Heart left ventricle (tissue), 16 donors: Measurements from ENCODE around the gene DSCAML1. TPM values are rescaled to one million over a fixed set of nuclear protein-coding genes. Genes with fewer than 3 reads are reported as not detected.

Source experiments
- ATAC-seq, 4 donors: fragments of 200-7000 bp; cut with Tn5 transposase; one replicate each; pipeline ENCODE4 v1.9.1; 2020 to 2022; ENCODE audit warnings: moderate library complexity in 4 of 4, mild to moderate bottlenecking in 3 of 4, moderate number of reproducible peaks in 1 of 4
- DNase-seq, 5 donors: peaks; one replicate each; pipeline ENCODE4 v3.0.0-alpha.2; 2020
- H3K27ac ChIP-seq, 12 donors: fragments of 200-600 bp; sonication (generic) in 4 of 12; one replicate each; pipeline versions ENCODE4 v1.5.0 to v1.8.0; 2016 to 2022; ENCODE audit warnings: mild to moderate bottlenecking in 2 of 12
- H3K27me3 ChIP-seq, 9 donors: fragments of 200-600 bp; sonication (generic) in 2 of 9; one replicate each; pipeline versions ENCODE4 v1.5.1 to v1.8.0; 2016 to 2022; ENCODE audit warnings: mild to moderate bottlenecking in 3 of 9
- H3K36me3 ChIP-seq, 9 donors: fragments of 200-600 bp; sonication (generic) in 2 of 9; one replicate each; pipeline versions ENCODE4 v1.5.0 to v1.8.0; 2018 to 2022; ENCODE audit warnings: mild to moderate bottlenecking in 2 of 9
- H3K4me1 ChIP-seq, 12 donors: fragments of 200-600 bp; sonication (generic) in 4 of 12; one replicate each; pipeline versions ENCODE4 v1.5.0 to v1.8.0; 2016 to 2022; ENCODE audit warnings: mild to moderate bottlenecking in 3 of 12
- H3K4me3 ChIP-seq, 12 donors: fragments of 200-600 bp; sonication (generic) in 4 of 12; one replicate each; pipeline versions ENCODE4 v1.5.0 to v1.8.0; 2017 to 2022; ENCODE audit warnings: mild to moderate bottlenecking in 9 of 12, moderate library complexity in 4 of 12
- H3K9me3 ChIP-seq, 12 donors: fragments of 200-600 bp; sonication (generic) in 4 of 12; one replicate each; pipeline versions ENCODE4 v1.5.0 to v1.8.0; 2016 to 2022; ENCODE audit warnings: mild to moderate bottlenecking in 1 of 12
- CTCF ChIP-seq, 12 donors: fragments of 200-600 bp; sonication (generic) in 4 of 12; IDR thresholded peaks; one replicate each; pipeline versions ENCODE4 v1.5.0 to v1.8.0; 2018 to 2022; ENCODE audit warnings: antibody characterized with exemption in 12 of 12, mild to moderate bottlenecking in 5 of 12
- POLR2A ChIP-seq, 2 donors: fragments of 450-650 bp; IDR thresholded peaks; one replicate each; pipeline ENCODE4 v1.6.1; 2017; ENCODE audit warnings: antibody characterized with exemption in 2 of 2, mild to moderate bottlenecking in 2 of 2, moderate library complexity in 2 of 2
- WGBS, 4 donors: extraction: QIAGEN DNeasy Blood & Tissue Kit in 2 of 4; methylation state at CpG; one replicate each; pipeline versions ENCODE4 v1.1.5 to v1.1.7; 2013 to 2018; 5-methylcytosine and 5-hydroxymethylcytosine counted together
- intact Hi-C, 10 donors: fragments of 100-400 bp; cut with DNase I; formaldehyde crosslinking; loops; one replicate each; pipeline versions ENCODE4 v1.11.1 to v1.14.2; 2022
- polyA plus RNA-seq, 2 donors: library from polyadenylated mRNA; stranded (reverse); fragments of 200-250 nt; gene quantifications; one replicate each; pipeline ENCODE4 v1.2.3, GENCODE V29; 2013
- total RNA-seq, 9 donors: library from RNA; depleted of rRNA in 2 of 9; stranded (reverse); fragments of >200 nt in 2 of 9; fragmentation: NEBNext Ultra II Directional in 3 of 9; extraction: Animal tissue kit (Norgen Biotek cat#: 25700) in 3 of 9; gene quantifications; one replicate each; pipeline versions ENCODE4 v1.1.0 to v1.2.4, GENCODE V29; 2016 to 2023
- donor health status: ischemic (EF 13 %, LVEDD 7.1; RV severe dilation, severe dysfunction).
- donor health status: healthy with polysubstance abuse.
- donor health status: DM: no; HTN: yes; CAD: no.
- donor health status: DM: no; HTN: no; CAD: no.
- donor health status: ischemic (EF 25% LVEDD 6.9; RV normal size, moderate dysfunction).
- donor health status: ischemic (EF 25% LVEDD 5.7; RV mildly dilated, moderate dysfunction).
- donor health status: healthy.
- donor health status: DM: yes; HTN: yes; CAD: no.
- donor health status: ischemic (EF 35%, LVEDD 5.7; RV mildly dilated, moderate dysfunction).
- donor health status: nonischemic (EF 11% LVEDD 7.7; RV severe dilation, severe dysfunction).
- donor health status: DM: yes; HTN: yes; CAD: no.
- donor health status: PGD.
- donor health status: ischemic (EF 29% LVEDD 5.4; RV normal size, mild dysfunction).
- donor health status: nonischemic (EF 23%, LVEDD 6.1; RV moderate dilation, normal function).

DSCAML1 gene
- total and polyA plus RNA-seq, 11 donors: 0.05 to 1.7 (median 0.76) TPM

GRCh38 chr11:117551761-117552343 is 245.2 kb downstream of the DSCAML1 start:
- H3K9me3 ChIP-seq: no peaks in the 10 kb centered on the region
- no peak for TF ChIP-seq POLR2A (IDR thresholded peaks at IDR 0.05)
- no peak for TF ChIP-seq CTCF (IDR thresholded peaks at IDR 0.05)
- no peaks in the 10 kb centered on the region for H3K27me3 ChIP-seq
- H3K36me3 ChIP-seq: no peaks in the 10 kb centered on the region
- 71 to 79% (median 76%) methylated on average over 12 of the region's 12 CpGs for WGBS, 4 donors
- no peak overlapping the region for H3K4me3 ChIP-seq
- H3K27ac ChIP-seq: no peak overlapping the region
- ATAC-seq: no peak
- intact Hi-C loops: no loop called here
- peak in 1 of 5 donors; percentile 15 for DNase-seq
- no peaks in the 10 kb centered on the region for H3K4me1 ChIP-seq

DNA sequence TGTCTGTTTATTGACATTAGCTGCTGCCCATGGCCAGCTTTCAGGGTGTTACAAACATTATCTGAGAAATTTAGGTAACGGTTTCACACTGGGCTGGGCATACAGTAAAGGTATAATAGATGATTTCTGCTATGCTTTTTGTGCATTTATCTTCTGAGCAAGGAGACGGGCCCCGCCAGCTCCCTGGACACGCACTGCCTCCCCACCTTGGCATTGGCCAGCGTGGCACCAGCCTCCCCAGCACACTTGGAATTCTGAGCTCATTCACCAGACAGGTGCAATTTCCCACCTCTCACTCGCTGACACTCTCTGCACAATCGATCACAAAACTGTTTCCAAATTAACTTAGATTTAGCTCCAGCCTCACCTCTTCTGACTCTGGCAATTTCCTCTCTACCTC is 246.6 kb downstream of the DSCAML1 start:
- Histone ChIP-seq H3K4me1 (no peaks in the 10 kb centered on the region), H3K27ac (no peak overlapping the region), H3K9me3 (no peaks in the 10 kb centered on the region), H3K36me3 (no peaks in the 10 kb centered on the region), H3K27me3 (no peaks in the 10 kb centered on the region), H3K4me3 (no peak overlapping the region)
- no peak for ATAC-seq
- DNase-seq: no peak
- TF ChIP-seq CTCF (IDR thresholded peaks at IDR 0.05): no peak
- intact Hi-C loops: no loop called here
- 92 to 95% (median 93%) methylated on average over 7 of the region's 7 CpGs for WGBS, 4 donors

- peak in 1 of 5 donors; percentile 16 for DNase-seq
- Histone ChIP-seq H3K4me3 (no peak overlapping the region), H3K9me3 (no peaks in the 10 kb centered on the region), H3K4me1 (no peaks in the 10 kb centered on the region), H3K27ac (no peak overlapping the region), H3K27me3 (no peaks in the 10 kb centered on the region), H3K36me3 (no peaks in the 10 kb centered on the region)
- 92 to 96% (median 94%) methylated on average over 9 of the region's 9 CpGs for WGBS, 4 donors
- ATAC-seq: no peak
- intact Hi-C loops: no loop called here
- TF ChIP-seq CTCF (IDR thresholded peaks at IDR 0.05): no peak
- no peak for TF ChIP-seq POLR2A (IDR thresholded peaks at IDR 0.05)
Observed at GRCh38 chr11:117549417-117549816, 247.6 kb downstream of the DSCAML1 start.

DNA sequence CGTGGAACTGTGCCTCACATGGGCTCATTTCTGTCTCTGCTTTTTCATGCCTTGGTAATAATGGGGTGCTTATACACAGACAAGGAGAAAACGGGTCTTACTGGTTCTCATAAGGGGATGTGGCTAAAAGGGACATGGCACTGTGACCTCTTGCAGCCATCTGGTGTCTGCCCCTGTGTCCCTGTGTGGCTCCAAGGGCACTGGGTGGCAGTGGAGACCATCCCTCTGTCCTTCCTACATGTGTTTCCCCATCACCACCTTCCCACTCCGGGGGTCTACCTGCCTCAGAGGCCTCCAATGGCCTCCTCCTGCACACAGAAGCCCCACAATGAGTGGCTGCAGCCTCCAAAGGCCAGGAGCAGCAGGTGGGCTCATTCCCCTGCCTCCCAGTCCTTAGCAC is 248.1 kb downstream of the DSCAML1 start:
- WGBS, 4 donors: 77 to 84% (median 80%) methylated on average over 3 of the region's 3 CpGs
- intact Hi-C loops: no loop called here
- DNase-seq: peak in 1 of 5 donors; percentile 7

More for the DNA sequence above, 248.1 kb downstream of the DSCAML1 start:
- H3K27ac ChIP-seq: no peak overlapping the region
- no peaks in the 10 kb centered on the region for H3K4me1 ChIP-seq
- no peaks in the 10 kb centered on the region for H3K36me3 ChIP-seq
- H3K27me3 ChIP-seq: no peaks in the 10 kb centered on the region
- ATAC-seq: no peak
- H3K4me3 ChIP-seq: no peak overlapping the region
- no peaks in the 10 kb centered on the region for H3K9me3 ChIP-seq
- TF ChIP-seq CTCF (IDR thresholded peaks at IDR 0.05): no peak
- TF ChIP-seq POLR2A (IDR thresholded peaks at IDR 0.05): no peak
